HL-60 (cell line): Measurements from ENCODE around the gene TRIM44.
A peak's percentile ranks its signal among the peaks of the same experiment; 100 is the strongest.

Experiments
- DNase-seq, 2 experiments: peaks; one replicate each; pipeline ENCODE4 v3.0.0-alpha.2; 2010 to 2020; ENCODE audit warnings: low read depth in 1 of 2, low spot score in 1 of 2
- H3K27ac ChIP-seq: fragments of 250-450 bp; sonication (Bioruptor Pico); replicated peaks from 2 replicates; pipeline ENCODE4 v1.5.1; 2020; ENCODE audit warnings: mild to moderate bottlenecking, moderate library complexity
- H3K27me3 ChIP-seq: fragments of 250-450 bp; sonication (Bioruptor Pico); 2 replicates; pipeline ENCODE4 v1.5.1; 2021; ENCODE audit warnings: mild to moderate bottlenecking, moderate library complexity; ENCODE audit not compliant: insufficient read depth, poor library complexity, severe bottlenecking
- H3K4me3 ChIP-seq: replicated peaks from 2 replicates; pipeline ENCODE4 v1.5.1; 2011; ENCODE audit warnings: mild to moderate bottlenecking, control low read depth, low read length; ENCODE audit not compliant: insufficient read depth
- GABPA ChIP-seq: IDR thresholded peaks from 2 replicates; pipeline ENCODE4 v1.6.1; 2012; ENCODE audit warnings: low read depth
- POLR2AphosphoS5 ChIP-seq: IDR thresholded peaks from 2 replicates; pipeline ENCODE4 v1.6.1; 2012; ENCODE audit warnings: low read depth
- SPI1 ChIP-seq: IDR thresholded peaks from 2 replicates; pipeline ENCODE4 v1.6.1; 2012; ENCODE audit warnings: low read depth, mild to moderate bottlenecking, borderline replicate concordance
- TF ChIP-seq, protein P1 (sequence below): IDR thresholded peaks from one replicate; pipeline ENCODE4 v1.5.1; 2011; ENCODE audit warnings: low read length, control low read depth, inconsistent platforms; ENCODE audit not compliant: insufficient read depth
- TF ChIP-seq, protein P2 (sequence below): IDR thresholded peaks from 2 replicates; pipeline ENCODE4 v1.6.1; 2012; ENCODE audit warnings: low read depth; ENCODE audit not compliant: insufficient replicate concordance

The TRIM44 gene

GRCh38 chr11:35810045-35810645, 147.6 kb downstream of the TRIM44 start:
- TF ChIP-seq, protein P1, sequence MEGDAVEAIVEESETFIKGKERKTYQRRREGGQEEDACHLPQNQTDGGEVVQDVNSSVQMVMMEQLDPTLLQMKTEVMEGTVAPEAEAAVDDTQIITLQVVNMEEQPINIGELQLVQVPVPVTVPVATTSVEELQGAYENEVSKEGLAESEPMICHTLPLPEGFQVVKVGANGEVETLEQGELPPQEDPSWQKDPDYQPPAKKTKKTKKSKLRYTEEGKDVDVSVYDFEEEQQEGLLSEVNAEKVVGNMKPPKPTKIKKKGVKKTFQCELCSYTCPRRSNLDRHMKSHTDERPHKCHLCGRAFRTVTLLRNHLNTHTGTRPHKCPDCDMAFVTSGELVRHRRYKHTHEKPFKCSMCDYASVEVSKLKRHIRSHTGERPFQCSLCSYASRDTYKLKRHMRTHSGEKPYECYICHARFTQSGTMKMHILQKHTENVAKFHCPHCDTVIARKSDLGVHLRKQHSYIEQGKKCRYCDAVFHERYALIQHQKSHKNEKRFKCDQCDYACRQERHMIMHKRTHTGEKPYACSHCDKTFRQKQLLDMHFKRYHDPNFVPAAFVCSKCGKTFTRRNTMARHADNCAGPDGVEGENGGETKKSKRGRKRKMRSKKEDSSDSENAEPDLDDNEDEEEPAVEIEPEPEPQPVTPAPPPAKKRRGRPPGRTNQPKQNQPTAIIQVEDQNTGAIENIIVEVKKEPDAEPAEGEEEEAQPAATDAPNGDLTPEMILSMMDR = no peak
- TF ChIP-seq, protein P2, sequence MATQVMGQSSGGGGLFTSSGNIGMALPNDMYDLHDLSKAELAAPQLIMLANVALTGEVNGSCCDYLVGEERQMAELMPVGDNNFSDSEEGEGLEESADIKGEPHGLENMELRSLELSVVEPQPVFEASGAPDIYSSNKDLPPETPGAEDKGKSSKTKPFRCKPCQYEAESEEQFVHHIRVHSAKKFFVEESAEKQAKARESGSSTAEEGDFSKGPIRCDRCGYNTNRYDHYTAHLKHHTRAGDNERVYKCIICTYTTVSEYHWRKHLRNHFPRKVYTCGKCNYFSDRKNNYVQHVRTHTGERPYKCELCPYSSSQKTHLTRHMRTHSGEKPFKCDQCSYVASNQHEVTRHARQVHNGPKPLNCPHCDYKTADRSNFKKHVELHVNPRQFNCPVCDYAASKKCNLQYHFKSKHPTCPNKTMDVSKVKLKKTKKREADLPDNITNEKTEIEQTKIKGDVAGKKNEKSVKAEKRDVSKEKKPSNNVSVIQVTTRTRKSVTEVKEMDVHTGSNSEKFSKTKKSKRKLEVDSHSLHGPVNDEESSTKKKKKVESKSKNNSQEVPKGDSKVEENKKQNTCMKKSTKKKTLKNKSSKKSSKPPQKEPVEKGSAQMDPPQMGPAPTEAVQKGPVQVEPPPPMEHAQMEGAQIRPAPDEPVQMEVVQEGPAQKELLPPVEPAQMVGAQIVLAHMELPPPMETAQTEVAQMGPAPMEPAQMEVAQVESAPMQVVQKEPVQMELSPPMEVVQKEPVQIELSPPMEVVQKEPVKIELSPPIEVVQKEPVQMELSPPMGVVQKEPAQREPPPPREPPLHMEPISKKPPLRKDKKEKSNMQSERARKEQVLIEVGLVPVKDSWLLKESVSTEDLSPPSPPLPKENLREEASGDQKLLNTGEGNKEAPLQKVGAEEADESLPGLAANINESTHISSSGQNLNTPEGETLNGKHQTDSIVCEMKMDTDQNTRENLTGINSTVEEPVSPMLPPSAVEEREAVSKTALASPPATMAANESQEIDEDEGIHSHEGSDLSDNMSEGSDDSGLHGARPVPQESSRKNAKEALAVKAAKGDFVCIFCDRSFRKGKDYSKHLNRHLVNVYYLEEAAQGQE = no peak
- TF ChIP-seq SPI1 = no peak
- TF ChIP-seq GABPA = no peak
- TF ChIP-seq POLR2AphosphoS5 = no peak
- DNase-seq = no peak
- H3K4me3 ChIP-seq = no peak overlapping the region
- no peak overlapping the region for H3K27ac ChIP-seq
- H3K27me3 ChIP-seq = no peaks in the 10 kb centered on the region

DNA sequence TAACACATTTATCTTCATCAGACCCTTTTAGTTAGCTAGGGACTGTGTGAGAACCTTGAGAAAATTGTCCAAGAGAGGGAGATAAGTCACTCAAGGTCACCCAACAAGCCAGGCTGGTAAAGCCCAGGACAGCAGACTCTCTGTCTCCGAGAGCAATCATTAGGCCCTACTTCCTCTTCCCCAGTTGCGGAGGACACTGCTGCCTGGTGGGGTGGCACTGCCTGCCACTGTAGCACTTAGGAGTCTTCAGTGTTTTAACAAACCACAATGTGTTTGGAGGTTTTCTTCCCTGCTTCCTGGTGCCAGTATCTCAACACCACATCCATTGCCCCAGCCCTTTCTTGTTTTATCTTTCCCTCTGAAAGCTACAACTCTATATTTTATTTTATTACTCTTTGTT, 149.2 kb downstream of the TRIM44 start:
- peak in 1 of 2 experiments; percentile 70 for DNase-seq
- TF ChIP-seq SPI1 = peak; percentile 59; the same call in 1 of the 2 replicates
- TF ChIP-seq, protein P1 = no peak
- TF ChIP-seq, protein P2 = no peak
- no peak overlapping the region for H3K4me3 ChIP-seq
- no peaks in the 10 kb centered on the region for H3K27me3 ChIP-seq
- no peak overlapping the region for H3K27ac ChIP-seq

GRCh38 chr11:35812828-35813227, 150.3 kb downstream of the TRIM44 start:
- Histone ChIP-seq H3K4me3 (no peak overlapping the region), H3K27me3 (no peaks in the 10 kb centered on the region), H3K27ac (no peak overlapping the region)
- no peak for DNase-seq
- no peak for TF ChIP-seq SPI1
- TF ChIP-seq, protein P1 = no peak
- no peak for TF ChIP-seq GABPA
- no peak for TF ChIP-seq POLR2AphosphoS5
- TF ChIP-seq, protein P2 = no peak
